ENCODE measurements around the gene SRC. TPM values are rescaled to one million over a fixed set of nuclear protein-coding genes. Genes with fewer than 3 reads are reported as not detected.

SRC gene
- total RNA-seq, 1 experiment from 2014 or later, result 23.3 TPM

GRCh38 chr20:37389241-37389747 lies 43.4 kb downstream of the SRC start:
- BruUV-seq (replicated peaks), result no TSS peak
- intact Hi-C loops (cut with micrococcal nuclease; ENCODE audit: unreplicated experiment), result loop anchor here (10.0 kb wide), 1 partner anchor 136 kb away; the partner anchor contains the start of genes BLCAP and NNAT
- POLR2A ChIA-PET (ENCODE audit: low non-redundant PET), result no interaction called here
- DNase-seq (ENCODE audit: low spot score), result no peak
- CTCF ChIA-PET, result no interaction called here
- no peaks in the 10 kb centered on the region for H3K9me3 ChIP-seq (ENCODE audit: low read depth, low read length, poor library complexity, severe bottlenecking)
- peaks cover 5% of the 10 kb centered on the region for H3K4me1 ChIP-seq (ENCODE audit: insufficient read depth, low read length, poor library complexity, severe bottlenecking)
- H3K36me3 ChIP-seq (ENCODE audit: insufficient read depth, low read length, poor library complexity, severe bottlenecking), result no peaks in the 10 kb centered on the region
- H3K27me3 ChIP-seq (replicated peaks; ENCODE audit: insufficient read depth, low read depth, low read length, poor library complexity), result no peaks in the 10 kb centered on the region
- no peak for TF ChIP-seq CTCF (conservative IDR thresholded peaks at IDR 0.05; ENCODE audit: low read depth, low read length)
- TF ChIP-seq EZH2 (IDR thresholded peaks at IDR 0.05; ENCODE audit: borderline replicate concordance, low read depth, low read length, poor library complexity, severe bottlenecking), result no peak
- H3K27ac ChIP-seq (ENCODE audit: low read depth, low read length, poor library complexity, severe bottlenecking), result no peak overlapping the region
- H3K4me3 ChIP-seq (ENCODE audit: low read depth, low read length, poor library complexity, severe bottlenecking), result no peak overlapping the region

GRCh38 chr20:37389844-37390275 lies 43.9 kb downstream of the SRC start:
- Histone ChIP-seq H3K27ac (ENCODE audit: low read depth, low read length, poor library complexity, severe bottlenecking) (no peak overlapping the region), H3K36me3 (ENCODE audit: insufficient read depth, low read length, poor library complexity, severe bottlenecking) (no peaks in the 10 kb centered on the region), H3K4me3 (ENCODE audit: low read depth, low read length, poor library complexity, severe bottlenecking) (no peak overlapping the region), H3K9me3 (ENCODE audit: low read depth, low read length, poor library complexity, severe bottlenecking) (no peaks in the 10 kb centered on the region), H3K27me3 (replicated peaks; ENCODE audit: insufficient read depth, low read depth, low read length, poor library complexity) (no peaks in the 10 kb centered on the region), H3K4me1 (ENCODE audit: insufficient read depth, low read length, poor library complexity, severe bottlenecking) (peaks cover 11% of the 10 kb centered on the region)
- CTCF ChIA-PET, result no interaction called here
- POLR2A ChIA-PET (ENCODE audit: low non-redundant PET), result no interaction called here
- TF ChIP-seq EZH2 (IDR thresholded peaks at IDR 0.05; ENCODE audit: borderline replicate concordance, low read depth, low read length, poor library complexity, severe bottlenecking) (no peak), CTCF (conservative IDR thresholded peaks at IDR 0.05; ENCODE audit: low read depth, low read length) (no peak)
- intact Hi-C loops (cut with micrococcal nuclease; ENCODE audit: unreplicated experiment), result loop anchor here (10.0 kb wide), 1 partner anchor 135 kb away; the partner anchor contains the start of genes BLCAP and NNAT
- DNase-seq (ENCODE audit: low spot score), result no peak
- no TSS peak for BruUV-seq (replicated peaks)

- TF ChIP-seq EZH2 (IDR thresholded peaks at IDR 0.05; ENCODE audit: borderline replicate concordance, low read depth, low read length, poor library complexity, severe bottlenecking), result no peak
- TF ChIP-seq CTCF (conservative IDR thresholded peaks at IDR 0.05; ENCODE audit: low read depth, low read length), result no peak
- H3K4me1 ChIP-seq (ENCODE audit: insufficient read depth, low read length, poor library complexity, severe bottlenecking), result peaks cover 17% of the 10 kb centered on the region
- H3K4me3 ChIP-seq (ENCODE audit: low read depth, low read length, poor library complexity, severe bottlenecking), result no peak overlapping the region
- no peaks in the 10 kb centered on the region for H3K27me3 ChIP-seq (replicated peaks; ENCODE audit: insufficient read depth, low read depth, low read length, poor library complexity)
- no peaks in the 10 kb centered on the region for H3K9me3 ChIP-seq (ENCODE audit: low read depth, low read length, poor library complexity, severe bottlenecking)
- no peaks in the 10 kb centered on the region for H3K36me3 ChIP-seq (ENCODE audit: insufficient read depth, low read length, poor library complexity, severe bottlenecking)
- CTCF ChIA-PET, result no interaction called here
- DNase-seq (ENCODE audit: low spot score), result no peak
- no peak overlapping the region for H3K27ac ChIP-seq (ENCODE audit: low read depth, low read length, poor library complexity, severe bottlenecking)
- POLR2A ChIA-PET (ENCODE audit: low non-redundant PET), result no interaction called here
- BruUV-seq (replicated peaks), result no TSS peak
- intact Hi-C loops (cut with micrococcal nuclease; ENCODE audit: unreplicated experiment), result no loop called here
Measured at GRCh38 chr20:37390503-37390890, 44.6 kb downstream of the SRC start.

All from A673 (cell line).